Measurements from ENCODE around the gene CRYBG2.

DNA sequence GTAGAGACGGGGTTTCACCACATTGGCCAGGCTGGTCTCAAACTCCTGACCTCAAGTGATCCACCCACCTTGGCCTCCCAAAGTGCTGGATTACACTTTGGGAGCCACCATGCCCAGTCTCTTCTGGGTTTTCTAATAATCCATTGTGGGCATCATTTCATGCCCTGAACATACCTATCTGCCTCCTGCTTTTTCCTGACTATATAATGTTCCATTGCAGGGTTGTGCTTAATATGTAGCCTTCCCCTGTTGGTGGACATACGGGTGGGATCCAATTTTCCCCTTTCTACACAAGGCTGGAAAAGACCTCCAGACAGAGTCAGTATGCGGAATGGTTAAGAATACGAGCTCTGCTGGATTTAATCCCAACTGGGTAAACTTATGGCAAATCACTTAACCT, 22.1 kb upstream of the CRYBG2 start:
- TF ChIP-seq, protein P1, sequence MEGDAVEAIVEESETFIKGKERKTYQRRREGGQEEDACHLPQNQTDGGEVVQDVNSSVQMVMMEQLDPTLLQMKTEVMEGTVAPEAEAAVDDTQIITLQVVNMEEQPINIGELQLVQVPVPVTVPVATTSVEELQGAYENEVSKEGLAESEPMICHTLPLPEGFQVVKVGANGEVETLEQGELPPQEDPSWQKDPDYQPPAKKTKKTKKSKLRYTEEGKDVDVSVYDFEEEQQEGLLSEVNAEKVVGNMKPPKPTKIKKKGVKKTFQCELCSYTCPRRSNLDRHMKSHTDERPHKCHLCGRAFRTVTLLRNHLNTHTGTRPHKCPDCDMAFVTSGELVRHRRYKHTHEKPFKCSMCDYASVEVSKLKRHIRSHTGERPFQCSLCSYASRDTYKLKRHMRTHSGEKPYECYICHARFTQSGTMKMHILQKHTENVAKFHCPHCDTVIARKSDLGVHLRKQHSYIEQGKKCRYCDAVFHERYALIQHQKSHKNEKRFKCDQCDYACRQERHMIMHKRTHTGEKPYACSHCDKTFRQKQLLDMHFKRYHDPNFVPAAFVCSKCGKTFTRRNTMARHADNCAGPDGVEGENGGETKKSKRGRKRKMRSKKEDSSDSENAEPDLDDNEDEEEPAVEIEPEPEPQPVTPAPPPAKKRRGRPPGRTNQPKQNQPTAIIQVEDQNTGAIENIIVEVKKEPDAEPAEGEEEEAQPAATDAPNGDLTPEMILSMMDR (IDR thresholded peaks at IDR 0.05; ENCODE audit: low read depth, low read length), result no peak
- TF ChIP-seq EZH2phosphoT487 (IDR thresholded peaks at IDR 0.05; ENCODE audit: low read depth), result no peak

Data from OCI-LY3 (cell line).